ENCODE results near the gene PANK3. TPM values are rescaled to one million over a fixed set of nuclear protein-coding genes. Genes with fewer than 3 reads are reported as not detected.

PANK3 gene
- total RNA-seq, 1 donor from 2014 or later = 107 TPM

GRCh38 chr5:168579488-168580226 lies 489 bp upstream of the PANK3 start:
- Histone ChIP-seq H3K27me3 (ENCODE audit: insufficient read depth, low read length) (no peaks in the 10 kb centered on the region), H3K4me3 (ENCODE audit: insufficient read depth, low read depth, low read length) (peak overlapping the region; percentile 94), H3K79me2 (ENCODE audit: insufficient read depth, low read length) (peaks cover 45% of the 10 kb centered on the region), H3K27ac (ENCODE audit: low read depth, low read length) (peak overlapping the region; percentile 84), H3K36me3 (ENCODE audit: insufficient read depth, low read length) (no peaks in the 10 kb centered on the region), H3K9me3 (ENCODE audit: insufficient read depth, low read depth, low read length) (no peaks in the 10 kb centered on the region), H3K4me1 (ENCODE audit: insufficient read depth, low read length) (peaks cover 5% of the 10 kb centered on the region), H4K20me1 (ENCODE audit: insufficient read depth, low read length) (peaks cover 45% of the 10 kb centered on the region), H2AFZ (ENCODE audit: low read depth, low read length) (peak overlapping the region; percentile 80), H3K9ac (ENCODE audit: low read length) (peak overlapping the region; percentile 92), H3K4me2 (ENCODE audit: low read length) (peak overlapping the region; percentile 93)
- H3K4me3 Mint-ChIP-seq (ENCODE audit: unreplicated experiment) = peak overlapping the region; percentile 86
- H3K36me3 Mint-ChIP-seq (ENCODE audit: low read depth, unreplicated experiment) = no peaks in the 10 kb centered on the region
- TF ChIP-seq EZH2 (IDR thresholded peaks at IDR 0.05; ENCODE audit: insufficient read depth, low read length) (no peak), CTCF (IDR thresholded peaks at IDR 0.05; ENCODE audit: insufficient read depth, low read depth, low read length) (no peak)
- H3K27me3 Mint-ChIP-seq (ENCODE audit: low read depth, unreplicated experiment) = no peaks in the 10 kb centered on the region
- FAIRE-seq = peak; percentile 65
- H3K4me1 Mint-ChIP-seq (ENCODE audit: low read depth, unreplicated experiment) = peaks cover 21% of the 10 kb centered on the region
- peaks cover 6% of the 10 kb centered on the region for H3K9me3 Mint-ChIP-seq (ENCODE audit: unreplicated experiment)
- DNase-seq (ENCODE audit: low read depth) = peak; percentile 99
- H3K27ac Mint-ChIP-seq (ENCODE audit: unreplicated experiment) = peak overlapping the region; percentile 91

- H4K20me1 ChIP-seq (ENCODE audit: insufficient read depth, low read length) = peaks cover 52% of the 10 kb centered on the region
- no peak for FAIRE-seq
- peak; percentile 29 for DNase-seq (ENCODE audit: low read depth)
- no peaks in the 10 kb centered on the region for H3K9me3 ChIP-seq (ENCODE audit: insufficient read depth, low read depth, low read length)
- Mint-ChIP-seq H3K27ac (ENCODE audit: unreplicated experiment) (peak overlapping the region; percentile 55), H3K9me3 (ENCODE audit: unreplicated experiment) (peaks cover 6% of the 10 kb centered on the region), H3K4me3 (ENCODE audit: unreplicated experiment) (peak overlapping the region; percentile 99), H3K4me1 (ENCODE audit: low read depth, unreplicated experiment) (peaks cover 21% of the 10 kb centered on the region), H3K27me3 (ENCODE audit: low read depth, unreplicated experiment) (no peaks in the 10 kb centered on the region), H3K36me3 (ENCODE audit: low read depth, unreplicated experiment) (no peaks in the 10 kb centered on the region)
- H2AFZ ChIP-seq (ENCODE audit: low read depth, low read length) = no peak overlapping the region
- H3K27ac ChIP-seq (ENCODE audit: low read depth, low read length) = peak overlapping the region; percentile 84
- no peaks in the 10 kb centered on the region for H3K36me3 ChIP-seq (ENCODE audit: insufficient read depth, low read length)
- H3K4me1 ChIP-seq (ENCODE audit: insufficient read depth, low read length) = peaks cover 5% of the 10 kb centered on the region
- peaks cover 55% of the 10 kb centered on the region for H3K79me2 ChIP-seq (ENCODE audit: insufficient read depth, low read length)
- peak overlapping the region; percentile 93 for H3K4me2 ChIP-seq (ENCODE audit: low read length)
- H3K9ac ChIP-seq (ENCODE audit: low read length) = peak overlapping the region; percentile 92
- no peak for TF ChIP-seq CTCF (IDR thresholded peaks at IDR 0.05; ENCODE audit: insufficient read depth, low read depth, low read length)
- TF ChIP-seq EZH2 (IDR thresholded peaks at IDR 0.05; ENCODE audit: insufficient read depth, low read length) = no peak
- no peaks in the 10 kb centered on the region for H3K27me3 ChIP-seq (ENCODE audit: insufficient read depth, low read length)
- H3K4me3 ChIP-seq (ENCODE audit: insufficient read depth, low read depth, low read length) = peak overlapping the region; percentile 94
These were observed 1.2 kb downstream of the PANK3 start for GRCh38 chr5:168578006-168578405.

Data from astrocyte (in vitro differentiated cells and primary cell).